Liver (tissue), 3 donors: ENCODE data around the gene ADGRD1.

Experiments used
- FOXA1 ChIP-seq: IDR thresholded peaks from 2 replicates; pipeline ENCODE4 v1.6.1; 2016; ENCODE audit warnings: antibody characterized with exemption
- GABPA ChIP-seq, 2 donors: IDR thresholded peaks in 1 of 2; conservative IDR thresholded peaks in 1 of 2; 2 replicates each; pipeline ENCODE4 v1.6.1; 2016; ENCODE audit warnings: antibody characterized with exemption in 2 of 2, mild to moderate bottlenecking in 1 of 2, moderate library complexity in 1 of 2
- JUND ChIP-seq, 2 donors: IDR thresholded peaks; 2 replicates each; pipeline ENCODE4 v1.6.1; 2016; ENCODE audit warnings: antibody characterized with exemption in 2 of 2
- RAD21 ChIP-seq, 2 donors: IDR thresholded peaks; 2 replicates each; pipeline ENCODE4 v1.6.1; 2016; ENCODE audit warnings: antibody characterized with exemption in 2 of 2, mild to moderate bottlenecking in 2 of 2
- REST ChIP-seq: IDR thresholded peaks from 2 replicates; pipeline ENCODE4 v1.6.1; 2016; ENCODE audit warnings: antibody characterized with exemption, mild to moderate bottlenecking
- SP1 ChIP-seq: IDR thresholded peaks from 2 replicates; pipeline ENCODE4 v1.6.1; 2018; ENCODE audit warnings: antibody characterized with exemption, mild to moderate bottlenecking
- TAF1 ChIP-seq: conservative IDR thresholded peaks from 2 replicates; pipeline ENCODE4 v1.6.1; 2016; ENCODE audit warnings: antibody characterized with exemption, mild to moderate bottlenecking
- YY1 ChIP-seq: IDR thresholded peaks from 2 replicates; pipeline ENCODE4 v1.6.1; 2016; ENCODE audit warnings: antibody characterized with exemption, mild to moderate bottlenecking
- ZBTB33 ChIP-seq: IDR thresholded peaks from 2 replicates; pipeline ENCODE4 v1.6.1; 2016; ENCODE audit warnings: antibody characterized with exemption
- TF ChIP-seq, protein P1 (sequence below): fragments of 150-350 bp; IDR thresholded peaks from 2 replicates; pipeline ENCODE4 v1.5.1; 2017; ENCODE audit warnings: improper control_type of control experiment, low read depth, low read length; ENCODE audit not compliant: missing input control
- TF ChIP-seq, protein P2 (sequence below): IDR thresholded peaks from 2 replicates; pipeline ENCODE4 v1.6.1; 2016; ENCODE audit warnings: antibody characterized with exemption
- TF ChIP-seq, protein P3 (sequence below): IDR thresholded peaks from 2 replicates; pipeline ENCODE4 v1.6.1; 2016; ENCODE audit warnings: antibody characterized with exemption
- donor health status: healthy.
- donor health status: healthy.

- TF ChIP-seq JUND (IDR thresholded peaks at IDR 0.05) (no peak), GABPA (IDR thresholded peaks at IDR 0.05 in 1 of 2, conservative IDR thresholded peaks at IDR 0.05 in 1 of 2) (no peak), TAF1 (no peak), YY1 (no peak), RAD21 (IDR thresholded peaks at IDR 0.05) (no peak), SP1 (no peak), REST (no peak), FOXA1 (no peak), ZBTB33 (no peak)
- TF ChIP-seq, protein P1, sequence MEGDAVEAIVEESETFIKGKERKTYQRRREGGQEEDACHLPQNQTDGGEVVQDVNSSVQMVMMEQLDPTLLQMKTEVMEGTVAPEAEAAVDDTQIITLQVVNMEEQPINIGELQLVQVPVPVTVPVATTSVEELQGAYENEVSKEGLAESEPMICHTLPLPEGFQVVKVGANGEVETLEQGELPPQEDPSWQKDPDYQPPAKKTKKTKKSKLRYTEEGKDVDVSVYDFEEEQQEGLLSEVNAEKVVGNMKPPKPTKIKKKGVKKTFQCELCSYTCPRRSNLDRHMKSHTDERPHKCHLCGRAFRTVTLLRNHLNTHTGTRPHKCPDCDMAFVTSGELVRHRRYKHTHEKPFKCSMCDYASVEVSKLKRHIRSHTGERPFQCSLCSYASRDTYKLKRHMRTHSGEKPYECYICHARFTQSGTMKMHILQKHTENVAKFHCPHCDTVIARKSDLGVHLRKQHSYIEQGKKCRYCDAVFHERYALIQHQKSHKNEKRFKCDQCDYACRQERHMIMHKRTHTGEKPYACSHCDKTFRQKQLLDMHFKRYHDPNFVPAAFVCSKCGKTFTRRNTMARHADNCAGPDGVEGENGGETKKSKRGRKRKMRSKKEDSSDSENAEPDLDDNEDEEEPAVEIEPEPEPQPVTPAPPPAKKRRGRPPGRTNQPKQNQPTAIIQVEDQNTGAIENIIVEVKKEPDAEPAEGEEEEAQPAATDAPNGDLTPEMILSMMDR: no peak
- TF ChIP-seq, protein P2, sequence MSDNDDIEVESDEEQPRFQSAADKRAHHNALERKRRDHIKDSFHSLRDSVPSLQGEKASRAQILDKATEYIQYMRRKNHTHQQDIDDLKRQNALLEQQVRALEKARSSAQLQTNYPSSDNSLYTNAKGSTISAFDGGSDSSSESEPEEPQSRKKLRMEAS: no peak
- TF ChIP-seq, protein P3, sequence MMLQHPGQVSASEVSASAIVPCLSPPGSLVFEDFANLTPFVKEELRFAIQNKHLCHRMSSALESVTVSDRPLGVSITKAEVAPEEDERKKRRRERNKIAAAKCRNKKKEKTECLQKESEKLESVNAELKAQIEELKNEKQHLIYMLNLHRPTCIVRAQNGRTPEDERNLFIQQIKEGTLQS: no peak
These were observed 94.3 kb downstream of the ADGRD1 start for GRCh38 chr12:131047789-131048610.
